GM21526 (cell line): ENCODE measurements around the gene C1QTNF4.
"Not testable (repeated sequence)": the region's sequence is repeated elsewhere in the genome, so short reads cannot be mapped to it uniquely, and the experiment has no call there.

Experiments used
- ATAC-seq: cut with Tn5 transposase; IDR thresholded peaks from one replicate; pipeline ENCODE4 v1.9.1; 2021; ENCODE audit warnings: moderate library complexity; ENCODE audit not compliant: unreplicated experiment, low FRiP score

C1QTNF4 gene

GRCh38 chr11:47570651-47571356 lies 23.4 kb downstream of the C1QTNF4 start:
- no peak for ATAC-seq

- no peak for ATAC-seq
These were observed 24.6 kb downstream of the C1QTNF4 start for GRCh38 chr11:47569646-47570045.

GRCh38 chr11:47566149-47566698 lies 28.0 kb downstream of the C1QTNF4 start:
- peak; percentile 1 for ATAC-seq

GRCh38 chr11:47565340-47566148 lies 28.7 kb downstream of the C1QTNF4 start, which contains the start of gene PTPMT1:
PTPMT1 (plus strand) TSS chr11:47565599; CDS start chr11:47565623, 24 bp downstream.
- ATAC-seq: peak; percentile 78

- no peak for ATAC-seq
These were observed 29.3 kb downstream of the C1QTNF4 start for GRCh38 chr11:47564933-47565339.

- ATAC-seq: not testable (repeated sequence)
These were observed 29.8 kb downstream of the C1QTNF4 start for GRCh38 chr11:47564366-47564765.

- ATAC-seq: not testable (repeated sequence)
These were observed 31.8 kb downstream of the C1QTNF4 start for GRCh38 chr11:47562393-47562792.

- no peak for ATAC-seq
These were observed 33.8 kb downstream of the C1QTNF4 start for GRCh38 chr11:47560426-47560825.

GRCh38 chr11:47558695-47559094 lies 35.5 kb downstream of the C1QTNF4 start:
- no peak for ATAC-seq

- ATAC-seq: not testable (repeated sequence)
These were observed 37.2 kb downstream of the C1QTNF4 start for GRCh38 chr11:47557004-47557403.

- ATAC-seq: peak; percentile 11
These were observed 40.8 kb downstream of the C1QTNF4 start for GRCh38 chr11:47553406-47553743.

- ATAC-seq: peak; percentile 84
These were observed 41.4 kb downstream of the C1QTNF4 start, which contains the start of gene CELF1 for GRCh38 chr11:47552566-47553405. CELF1 (minus strand) TSS chr11:47553132; CDS start chr11:47499523, 53,609 bp downstream.

GRCh38 chr11:47552056-47552565 lies 42.1 kb downstream of the C1QTNF4 start:
- ATAC-seq: peak; percentile 7

- no peak for ATAC-seq
These were observed 43.1 kb downstream of the C1QTNF4 start for GRCh38 chr11:47551086-47551485.

GRCh38 chr11:47550288-47551047 lies 43.7 kb downstream of the C1QTNF4 start:
- no peak for ATAC-seq

GRCh38 chr11:47546274-47546673 lies 47.9 kb downstream of the C1QTNF4 start:
- ATAC-seq: not testable (repeated sequence)

- no peak for ATAC-seq
These were observed 48.9 kb downstream of the C1QTNF4 start for GRCh38 chr11:47545298-47545697.

GRCh38 chr11:47541070-47541469 lies 53.1 kb downstream of the C1QTNF4 start:
- no peak for ATAC-seq

- ATAC-seq: no peak
These were observed 54.6 kb downstream of the C1QTNF4 start for GRCh38 chr11:47539681-47540039.
